ENCODE measurements around the gene PEAK1.

PEAK1 gene

GRCh38 chr15:77356305-77356704 lies 63.6 kb downstream of the PEAK1 start:
- DNase-seq = no peak

- no peak for DNase-seq
These were observed 64.6 kb downstream of the PEAK1 start for GRCh38 chr15:77355321-77355720.

GRCh38 chr15:77354063-77354462 lies 65.8 kb downstream of the PEAK1 start:
- DNase-seq = no peak

- DNase-seq = no peak
These were observed 67.0 kb downstream of the PEAK1 start for GRCh38 chr15:77352887-77353286.

- DNase-seq = no peak
These were observed 69.1 kb downstream of the PEAK1 start for GRCh38 chr15:77350792-77351191.

- DNase-seq = no peak
These were observed 70.2 kb downstream of the PEAK1 start for GRCh38 chr15:77349666-77350065.

- DNase-seq = no peak
These were observed 71.4 kb downstream of the PEAK1 start for GRCh38 chr15:77348511-77348910.

- DNase-seq = no peak
These were observed 72.7 kb downstream of the PEAK1 start for GRCh38 chr15:77347197-77347596.

GRCh38 chr15:77346245-77347036 lies 73.5 kb downstream of the PEAK1 start:
- DNase-seq = no peak

GRCh38 chr15:77342807-77343206 lies 77.1 kb downstream of the PEAK1 start:
- DNase-seq = no peak

GRCh38 chr15:77340245-77340644 lies 79.7 kb downstream of the PEAK1 start:
- DNase-seq = no peak

- no peak for DNase-seq
These were observed 83.9 kb downstream of the PEAK1 start for GRCh38 chr15:77336006-77336405.

- no peak for DNase-seq
These were observed 84.6 kb downstream of the PEAK1 start for GRCh38 chr15:77335298-77335697.

- no peak for DNase-seq
These were observed 86.7 kb downstream of the PEAK1 start for GRCh38 chr15:77333166-77333565.

GRCh38 chr15:77329202-77329601 lies 90.7 kb downstream of the PEAK1 start:
- no peak for DNase-seq

GRCh38 chr15:77327844-77328529 lies 91.9 kb downstream of the PEAK1 start:
- DNase-seq = no peak

GRCh38 chr15:77327168-77327567 lies 92.7 kb downstream of the PEAK1 start:
- DNase-seq = no peak

GRCh38 chr15:77326366-77326765 lies 93.5 kb downstream of the PEAK1 start:
- DNase-seq = no peak

- DNase-seq = no peak
These were observed 107.4 kb downstream of the PEAK1 start for GRCh38 chr15:77312523-77312922.

GRCh38 chr15:77311618-77312398 lies 108.1 kb downstream of the PEAK1 start:
- DNase-seq = no peak

- DNase-seq = no peak
These were observed 108.9 kb downstream of the PEAK1 start for GRCh38 chr15:77311020-77311419.

- no peak for DNase-seq
These were observed 110.5 kb downstream of the PEAK1 start for GRCh38 chr15:77309392-77309791.

- no peak for DNase-seq
These were observed 114.0 kb downstream of the PEAK1 start for GRCh38 chr15:77305953-77306352.
